Nucleus accumbens (tissue), 56 donors: Measurements from ENCODE around the gene ATP10A.

Experiments
- DNase-seq, 56 donors: peaks; one replicate each; lab custom pipeline; 2025; lab: John Stamatoyannopoulos, UW

Gene ATP10A

GRCh38 chr15:25797511-25797935 is 65.6 kb downstream of the ATP10A start:
- DNase-seq = no peak

GRCh38 chr15:25797035-25797434 is 66.1 kb downstream of the ATP10A start:
- no peak for DNase-seq

GRCh38 chr15:25796395-25796794 is 66.7 kb downstream of the ATP10A start:
- no peak for DNase-seq

- no peak for DNase-seq
These were observed 67.4 kb downstream of the ATP10A start for GRCh38 chr15:25795712-25796111.

- DNase-seq = no peak
These were observed 68.1 kb downstream of the ATP10A start for GRCh38 chr15:25795061-25795460.

- DNase-seq = no peak
These were observed 69.6 kb downstream of the ATP10A start for GRCh38 chr15:25793354-25794050.

- no peak for DNase-seq
These were observed 71.0 kb downstream of the ATP10A start for GRCh38 chr15:25792128-25792527.

DNA sequence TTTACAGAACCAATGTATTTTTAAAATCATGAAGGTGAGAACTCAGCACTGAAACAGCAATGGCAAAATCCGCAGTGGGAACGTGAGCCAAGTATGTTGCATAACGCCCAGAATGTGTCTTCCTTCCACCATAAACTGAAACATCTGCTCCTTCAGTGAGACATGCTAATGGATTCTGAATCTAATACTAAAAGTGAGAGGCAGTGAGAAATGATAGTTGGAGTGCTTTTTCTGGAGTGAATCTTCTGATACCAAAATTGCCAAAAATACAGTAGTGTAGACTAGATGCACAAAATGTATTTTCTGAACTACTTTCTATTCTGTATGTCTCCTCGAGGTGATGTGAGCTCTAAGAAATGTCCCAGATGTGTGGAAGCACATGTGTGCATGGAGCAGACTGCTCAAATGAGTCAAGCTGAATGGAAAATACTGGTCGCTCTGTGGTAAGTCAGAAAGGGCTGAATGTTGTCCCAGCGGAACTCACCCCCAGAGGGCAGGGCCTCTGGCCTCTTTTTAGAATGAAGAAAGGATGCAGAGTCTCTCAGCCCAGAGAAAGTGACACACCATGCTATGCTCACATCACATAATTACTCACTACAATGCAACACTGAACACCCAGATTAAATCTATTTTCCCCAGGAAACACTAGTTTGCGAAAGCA is 73.0 kb downstream of the ATP10A start:
- DNase-seq = peak in 1 of 56 donors; percentile 11

- DNase-seq = no peak
These were observed 73.5 kb downstream of the ATP10A start for GRCh38 chr15:25789616-25789999.

DNA sequence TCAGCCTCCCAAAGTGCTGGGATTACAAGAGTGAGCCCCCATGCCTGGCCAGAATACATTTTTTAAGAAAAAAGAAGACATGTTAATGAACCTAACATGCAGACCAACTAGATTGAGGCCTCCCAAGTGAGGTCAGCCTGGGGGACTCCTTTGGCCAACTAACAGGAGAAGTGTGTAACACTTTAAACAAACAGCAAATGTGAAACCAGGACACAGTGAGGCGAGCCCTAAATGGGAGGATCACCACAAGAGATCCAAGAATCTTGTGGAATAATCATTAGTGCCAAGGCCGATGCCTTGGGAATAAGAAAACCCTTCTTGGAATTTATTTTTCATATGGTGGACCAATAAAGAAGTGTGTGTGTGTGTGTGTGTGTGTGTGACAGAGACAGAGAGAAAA is 73.9 kb downstream of the ATP10A start:
- DNase-seq = no peak

DNA sequence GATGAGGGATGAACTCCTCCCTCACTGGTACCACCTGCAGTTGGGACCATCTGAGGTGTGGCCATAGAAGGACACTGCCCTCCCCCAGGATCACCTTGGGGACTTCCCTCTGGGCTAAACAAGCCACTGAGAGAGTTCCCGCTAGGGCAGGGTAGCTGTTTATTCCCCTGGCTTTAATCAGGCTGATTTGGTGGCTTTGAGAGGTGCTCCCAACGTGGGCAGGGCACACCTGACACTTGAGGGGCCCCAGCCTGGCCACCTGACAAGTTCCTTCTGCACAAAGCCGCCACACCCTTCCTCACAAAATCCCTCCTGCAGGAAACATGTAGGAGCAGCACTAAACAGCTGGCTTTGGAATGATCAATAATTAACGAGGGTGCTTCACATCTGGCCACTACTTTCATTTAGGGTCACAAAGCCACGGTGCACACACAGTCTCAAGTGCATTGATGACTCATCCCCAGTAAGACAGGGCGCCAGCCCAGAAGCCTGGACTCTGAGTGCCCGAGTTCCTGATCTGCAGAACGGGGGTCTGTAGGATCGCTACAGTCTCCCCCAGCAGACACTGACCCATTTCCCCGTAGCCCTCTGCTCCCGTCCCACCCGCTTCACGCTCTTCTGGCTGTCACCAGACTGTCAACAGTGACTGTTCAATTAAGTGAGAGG is 75.1 kb downstream of the ATP10A start:
- no peak for DNase-seq

GRCh38 chr15:25787381-25787780 is 75.7 kb downstream of the ATP10A start:
- DNase-seq = no peak

DNA sequence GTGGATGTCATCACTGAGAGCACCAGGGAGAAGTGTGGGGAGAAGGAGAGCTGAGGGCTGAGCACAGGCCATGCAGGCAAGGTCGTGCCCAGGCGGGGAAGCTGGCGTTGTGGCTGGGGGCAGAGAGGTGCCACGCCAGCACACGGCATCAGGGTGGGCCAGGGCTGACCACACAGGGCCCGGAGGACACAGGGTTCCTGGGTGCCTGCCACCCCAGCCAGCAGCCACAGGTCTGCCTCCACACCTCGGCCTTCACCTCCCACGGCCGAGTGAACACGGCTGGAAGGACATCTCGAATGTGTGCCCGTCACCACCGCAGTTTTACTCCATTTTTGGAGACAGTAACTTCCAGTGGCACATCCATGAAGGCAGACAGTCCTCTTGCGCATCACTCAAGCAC is 77.1 kb downstream of the ATP10A start:
- no peak for DNase-seq

DNA sequence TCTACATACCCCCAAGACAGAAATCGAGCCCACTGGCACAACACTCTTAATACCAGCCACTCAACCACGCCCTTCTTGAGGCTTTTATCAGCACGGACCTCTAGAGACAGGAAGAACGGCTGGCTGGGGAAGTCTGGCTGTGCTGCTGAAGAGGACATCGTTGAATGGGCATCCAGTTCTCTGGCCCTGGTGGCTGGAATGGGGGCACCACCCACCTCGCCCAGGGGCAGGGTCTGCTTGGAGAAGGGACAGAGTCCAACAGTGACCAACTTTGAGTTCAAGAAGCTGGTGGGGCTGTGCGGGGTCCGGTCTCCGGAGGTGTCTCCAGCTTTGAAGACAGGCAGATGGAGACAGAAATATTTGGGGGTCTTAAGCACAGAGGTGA is 77.5 kb downstream of the ATP10A start:
- DNase-seq = no peak

DNA sequence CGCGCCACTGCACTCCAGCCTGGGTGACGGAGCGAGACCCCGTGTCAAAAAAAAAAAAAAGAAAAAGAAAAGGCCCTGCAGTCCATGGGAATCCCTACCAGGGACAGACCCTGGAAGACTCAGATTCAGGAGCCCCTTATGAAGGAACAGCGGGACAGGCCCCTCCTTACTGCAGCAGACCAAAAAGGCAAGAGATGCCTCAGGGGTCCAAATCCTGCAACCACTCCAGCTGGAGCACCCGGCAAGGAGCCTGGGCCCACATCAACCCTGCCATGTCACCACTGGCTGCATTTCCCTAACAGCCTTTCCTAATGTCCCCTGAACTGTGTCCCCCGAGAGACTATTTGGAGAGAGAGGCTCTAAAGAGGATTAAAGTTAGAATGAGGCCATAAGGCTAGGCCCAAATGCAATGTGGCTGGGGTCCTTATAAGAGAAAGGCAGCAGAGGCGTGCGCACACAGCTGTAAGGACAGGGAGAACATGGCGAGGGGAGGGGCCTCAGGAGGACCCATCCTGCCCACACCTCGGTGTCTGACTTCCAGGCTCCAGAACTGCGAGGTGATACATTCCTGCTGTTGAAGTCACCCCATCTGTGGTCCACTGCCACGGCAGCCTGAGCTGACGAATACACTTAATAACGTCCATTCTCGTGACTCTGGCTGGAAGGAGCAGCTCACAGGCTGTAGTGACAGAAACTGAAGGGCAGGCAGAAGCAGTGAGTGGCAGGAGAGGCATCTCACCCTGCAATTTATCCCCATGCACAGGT is 78.1 kb downstream of the ATP10A start:
- DNase-seq = no peak

GRCh38 chr15:25783607-25784540 is 79.3 kb downstream of the ATP10A start:
- no peak for DNase-seq

- DNase-seq = no peak
These were observed 80.0 kb downstream of the ATP10A start for GRCh38 chr15:25783134-25783533.

GRCh38 chr15:25780479-25781255 is 82.5 kb downstream of the ATP10A start:
- no peak for DNase-seq

GRCh38 chr15:25778161-25778560 is 85.0 kb downstream of the ATP10A start:
- DNase-seq = no peak
